ENCODE data around the gene ATG2A. TPM values are rescaled to one million over a fixed set of nuclear protein-coding genes. Genes with fewer than 3 reads are reported as not detected.
A peak's percentile ranks its signal among the peaks of the same experiment; 100 is the strongest.

The ATG2A gene
- total RNA-seq, 1 donor = 25.7 TPM

- Histone ChIP-seq H3K4me2 (ENCODE audit: insufficient read depth, low read length) (no peak overlapping the region), H3K4me1 (ENCODE audit: insufficient read depth, low read length) (no peaks in the 10 kb centered on the region), H3K27ac (ENCODE audit: low read depth, low read length) (no peak overlapping the region), H3K9me3 (ENCODE audit: low read depth, low read length) (no peaks in the 10 kb centered on the region), H4K20me1 (ENCODE audit: insufficient read depth, low read length) (no peaks in the 10 kb centered on the region), H3K36me3 (ENCODE audit: insufficient read depth, low read length) (peaks cover 24% of the 10 kb centered on the region), H3K4me3 (ENCODE audit: insufficient read depth, low read length) (no peak overlapping the region), H2AFZ (ENCODE audit: low read length) (no peak overlapping the region), H3K79me2 (ENCODE audit: insufficient read depth, low read length) (no peaks in the 10 kb centered on the region), H3K27me3 (ENCODE audit: insufficient read depth, low read length) (no peaks in the 10 kb centered on the region)
- peak; percentile 65 for DNase-seq (ENCODE audit: insufficient read length, low spot score, missing footprints)
- no peak for TF ChIP-seq CTCF (IDR thresholded peaks at IDR 0.05; ENCODE audit: extremely low read depth, low read depth, low read length)
These were observed 14.7 kb downstream of the ATG2A start for GRCh38 chr11:64902102-64902900.

DNA sequence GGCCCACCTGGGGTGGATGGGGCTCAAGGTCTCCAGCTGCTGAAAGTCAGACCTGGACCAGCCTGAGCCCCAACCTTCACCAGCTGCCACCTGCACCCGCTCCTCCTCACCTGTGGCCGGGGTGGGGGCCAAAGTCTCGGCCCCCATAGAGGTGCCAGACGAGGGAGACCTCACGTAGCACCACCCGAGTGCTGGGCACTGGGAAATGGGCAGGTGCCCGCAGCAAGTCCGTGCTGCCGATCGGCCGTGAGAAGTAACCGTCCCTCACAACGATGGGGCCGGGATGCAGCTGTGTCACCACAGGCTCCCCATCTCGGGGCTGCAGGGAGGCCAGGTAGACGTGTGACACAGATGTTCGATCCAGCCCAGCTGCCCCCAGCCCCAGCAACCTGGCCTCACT, 16.2 kb downstream of the ATG2A start:
- Histone ChIP-seq H3K27me3 (ENCODE audit: insufficient read depth, low read length) (no peaks in the 10 kb centered on the region), H2AFZ (ENCODE audit: low read length) (no peak overlapping the region), H3K9me3 (ENCODE audit: low read depth, low read length) (no peaks in the 10 kb centered on the region), H3K4me3 (ENCODE audit: insufficient read depth, low read length) (no peak overlapping the region), H3K4me2 (ENCODE audit: insufficient read depth, low read length) (no peak overlapping the region), H3K79me2 (ENCODE audit: insufficient read depth, low read length) (no peaks in the 10 kb centered on the region), H3K27ac (ENCODE audit: low read depth, low read length) (no peak overlapping the region), H4K20me1 (ENCODE audit: insufficient read depth, low read length) (no peaks in the 10 kb centered on the region), H3K36me3 (ENCODE audit: insufficient read depth, low read length) (peaks cover 24% of the 10 kb centered on the region), H3K4me1 (ENCODE audit: insufficient read depth, low read length) (no peaks in the 10 kb centered on the region)
- peak; percentile 58 for DNase-seq (ENCODE audit: insufficient read length, low spot score, missing footprints)
- TF ChIP-seq CTCF (IDR thresholded peaks at IDR 0.05; ENCODE audit: extremely low read depth, low read depth, low read length) = no peak

DNA sequence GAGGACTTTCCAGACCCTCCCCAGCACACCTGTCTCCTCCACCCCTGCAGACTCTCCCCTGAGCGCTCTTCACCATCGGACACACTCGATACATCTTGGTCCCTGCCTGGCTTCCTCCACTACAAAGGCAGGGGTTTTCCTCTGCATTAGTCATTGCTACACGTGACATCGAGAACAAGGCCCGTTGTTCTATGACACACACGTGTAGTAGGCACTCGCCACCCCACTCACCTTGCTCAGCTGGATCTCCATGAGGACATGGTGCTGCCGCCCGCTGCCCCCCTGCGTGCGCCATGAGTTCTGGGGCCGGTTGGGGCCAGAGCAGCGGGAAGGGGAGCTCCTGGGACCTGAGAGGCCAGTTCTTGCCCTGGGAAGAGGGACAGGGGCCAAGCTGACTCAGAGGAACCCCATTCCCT, 16.7 kb downstream of the ATG2A start:
- no peaks in the 10 kb centered on the region for H3K79me2 ChIP-seq (ENCODE audit: insufficient read depth, low read length)
- H3K4me3 ChIP-seq (ENCODE audit: insufficient read depth, low read length) = no peak overlapping the region
- no peak overlapping the region for H2AFZ ChIP-seq (ENCODE audit: low read length)
- no peaks in the 10 kb centered on the region for H3K4me1 ChIP-seq (ENCODE audit: insufficient read depth, low read length)
- H3K27me3 ChIP-seq (ENCODE audit: insufficient read depth, low read length) = no peaks in the 10 kb centered on the region
- no peaks in the 10 kb centered on the region for H3K9me3 ChIP-seq (ENCODE audit: low read depth, low read length)
- H3K4me2 ChIP-seq (ENCODE audit: insufficient read depth, low read length) = no peak overlapping the region
- H3K27ac ChIP-seq (ENCODE audit: low read depth, low read length) = no peak overlapping the region
- peaks cover 19% of the 10 kb centered on the region for H3K36me3 ChIP-seq (ENCODE audit: insufficient read depth, low read length)
- TF ChIP-seq CTCF (IDR thresholded peaks at IDR 0.05; ENCODE audit: extremely low read depth, low read depth, low read length) = no peak
- no peaks in the 10 kb centered on the region for H4K20me1 ChIP-seq (ENCODE audit: insufficient read depth, low read length)
- peak; percentile 73 for DNase-seq (ENCODE audit: insufficient read length, low spot score, missing footprints)

DNA sequence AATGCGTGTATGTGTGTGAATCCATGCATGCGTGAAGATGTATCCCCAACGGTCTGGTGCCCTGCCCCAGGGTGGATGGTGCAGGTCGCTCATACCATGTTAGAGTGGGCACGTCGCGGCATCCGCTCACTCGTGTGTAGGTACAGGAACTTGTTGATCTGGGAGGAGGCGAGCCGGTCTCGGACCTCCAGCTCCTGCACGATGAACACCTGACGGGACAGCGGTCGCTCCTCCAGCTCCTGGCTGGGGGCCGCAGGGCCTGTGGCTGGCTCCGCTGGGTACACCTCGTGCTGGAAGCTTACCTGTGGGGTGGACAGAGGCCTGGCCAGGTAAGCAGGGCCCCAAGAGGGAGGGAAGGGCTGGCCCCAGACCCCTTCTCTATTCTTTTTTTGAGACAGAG, 18.5 kb downstream of the ATG2A start:
- H3K4me3 ChIP-seq (ENCODE audit: insufficient read depth, low read length) = no peak overlapping the region
- no peaks in the 10 kb centered on the region for H3K9me3 ChIP-seq (ENCODE audit: low read depth, low read length)
- no peak for TF ChIP-seq CTCF (IDR thresholded peaks at IDR 0.05; ENCODE audit: extremely low read depth, low read depth, low read length)
- H3K79me2 ChIP-seq (ENCODE audit: insufficient read depth, low read length) = no peaks in the 10 kb centered on the region
- no peak overlapping the region for H2AFZ ChIP-seq (ENCODE audit: low read length)
- no peaks in the 10 kb centered on the region for H3K4me1 ChIP-seq (ENCODE audit: insufficient read depth, low read length)
- peak; percentile 48 for DNase-seq (ENCODE audit: insufficient read length, low spot score, missing footprints)
- H3K36me3 ChIP-seq (ENCODE audit: insufficient read depth, low read length) = peaks cover 23% of the 10 kb centered on the region
- H3K4me2 ChIP-seq (ENCODE audit: insufficient read depth, low read length) = no peak overlapping the region
- no peaks in the 10 kb centered on the region for H3K27me3 ChIP-seq (ENCODE audit: insufficient read depth, low read length)
- H3K27ac ChIP-seq (ENCODE audit: low read depth, low read length) = no peak overlapping the region
- no peaks in the 10 kb centered on the region for H4K20me1 ChIP-seq (ENCODE audit: insufficient read depth, low read length)
